ENCODE data around the gene SH3RF2.

- no peak for TF ChIP-seq CTCF (IDR thresholded peaks at IDR 0.05)
- no peak for TF ChIP-seq POLR2AphosphoS5 (IDR thresholded peaks at IDR 0.05)
- TF ChIP-seq EP300 (IDR thresholded peaks at IDR 0.05), result no peak
- no peak for TF ChIP-seq POLR2A (IDR thresholded peaks at IDR 0.05)
Observed at GRCh38 chr5:145938776-145939539, 2.6 kb downstream of the SH3RF2 start.

Measured in upper lobe of left lung (tissue), 4 donors.